Dedifferentiated amniotic fluid mesenchymal stem cell (primary cell): Measurements from ENCODE around the gene OSR1.
"Not testable (repeated sequence)": the region's sequence is repeated elsewhere in the genome, so short reads cannot be mapped to it uniquely, and the experiment has no call there.

Experiments used
- DNase-seq: peaks from one replicate; pipeline ENCODE4 v3.0.0-alpha.2; 2016; ENCODE audit errors: extremely low spot score

OSR1 gene

DNA sequence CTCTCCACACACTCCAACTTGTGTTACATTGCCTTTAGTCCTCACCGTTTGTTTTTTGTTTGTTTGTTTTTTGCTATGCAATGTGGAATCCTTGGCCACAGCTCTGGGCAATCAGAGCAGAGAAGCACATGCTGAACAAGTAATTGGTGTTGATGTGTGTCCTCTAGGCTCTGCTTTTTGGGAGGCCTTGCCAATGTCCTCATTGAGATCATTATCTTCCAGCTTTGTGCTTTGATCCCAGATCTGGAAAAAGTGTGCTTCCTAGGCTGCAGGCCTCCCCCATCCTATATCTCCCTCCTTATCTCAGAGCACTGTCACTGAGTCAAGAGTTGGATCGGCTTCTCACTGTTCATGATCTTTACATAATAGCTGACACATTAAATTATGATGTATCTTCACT lies 25.9 kb downstream of the OSR1 start:
- no peak for DNase-seq

DNA sequence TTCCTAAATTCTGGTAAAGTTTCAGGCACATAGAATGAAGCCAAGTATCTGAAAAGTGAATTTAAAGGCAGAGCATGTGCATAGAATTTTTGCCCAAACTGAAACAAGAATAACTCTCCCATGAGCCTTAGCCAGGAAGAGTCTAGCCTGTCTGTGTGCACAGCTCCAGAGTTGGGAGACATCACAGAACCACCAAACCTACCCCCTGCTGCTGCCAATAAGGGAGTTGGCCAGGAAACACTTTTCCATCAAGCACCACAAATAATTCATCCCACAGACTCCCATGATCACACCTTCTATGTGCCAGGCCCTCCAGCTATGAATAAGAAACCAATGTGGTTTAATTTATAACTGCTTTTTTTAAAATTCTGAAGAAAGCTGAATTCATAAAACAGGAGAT lies 27.0 kb downstream of the OSR1 start:
- no peak for DNase-seq

GRCh38 chr2:19330436-19330835 lies 28.0 kb downstream of the OSR1 start:
- DNase-seq = no peak

- DNase-seq = no peak
These were observed 29.0 kb downstream of the OSR1 start for GRCh38 chr2:19329445-19329844.

DNA sequence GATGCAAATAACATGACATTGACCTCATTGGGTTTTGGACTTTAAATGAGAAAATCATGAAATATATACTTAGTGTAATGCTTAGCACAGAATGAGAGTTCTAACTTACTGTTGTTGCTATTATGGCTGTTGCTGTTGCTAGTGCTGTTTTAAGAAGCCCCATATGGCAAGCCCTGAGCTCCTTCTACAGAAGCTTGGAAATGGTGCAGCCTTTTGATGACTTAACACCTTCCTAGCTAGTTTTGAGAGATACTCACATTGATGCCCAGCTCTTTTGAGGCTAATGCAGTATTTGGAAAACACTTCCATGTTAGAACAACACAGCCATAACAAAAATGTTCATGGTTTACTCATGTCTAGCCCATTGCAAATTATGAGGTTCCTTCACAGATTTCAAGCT lies 30.9 kb downstream of the OSR1 start:
- no peak for DNase-seq

- no peak for DNase-seq
These were observed 36.5 kb downstream of the OSR1 start for GRCh38 chr2:19321946-19322345.

DNA sequence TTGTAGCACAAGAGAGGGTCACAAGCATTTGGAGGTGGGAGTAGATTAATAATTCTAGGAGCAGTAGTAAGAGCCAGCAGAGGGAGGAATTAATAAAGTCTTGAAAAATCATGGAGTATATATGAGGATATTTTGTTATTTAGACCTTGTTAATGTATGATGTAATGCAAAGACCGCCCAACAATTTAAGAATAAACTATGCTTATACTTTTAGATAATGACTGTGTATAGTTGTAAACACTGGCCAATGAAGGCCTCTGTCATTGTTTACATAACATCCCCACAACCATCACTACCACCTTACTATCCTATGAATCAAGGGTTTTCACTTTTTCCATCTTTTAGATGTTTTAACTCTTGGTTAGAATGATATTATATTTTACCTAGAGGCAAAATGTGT lies 37.6 kb downstream of the OSR1 start:
- DNase-seq = no peak

GRCh38 chr2:19319698-19320097 lies 38.7 kb downstream of the OSR1 start:
- DNase-seq = no peak

DNA sequence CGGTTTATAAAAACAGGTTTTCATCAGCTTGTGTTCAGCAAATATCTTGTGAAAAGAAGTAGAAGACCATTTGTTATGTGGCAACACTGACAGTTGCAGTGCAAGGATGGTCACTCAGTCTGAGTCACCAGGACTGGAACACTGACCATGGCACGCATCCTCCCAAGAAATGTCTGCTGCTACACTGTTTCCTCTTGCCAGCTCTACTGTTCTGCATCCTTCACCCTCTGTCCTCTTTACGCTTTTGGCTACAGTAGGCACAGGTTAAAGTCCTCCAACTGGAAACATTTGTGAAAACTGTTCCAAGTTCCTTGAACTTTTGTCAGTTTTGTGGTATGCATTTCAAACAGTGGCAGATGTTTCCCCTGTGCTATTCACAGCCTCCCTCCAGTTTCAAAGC lies 39.4 kb downstream of the OSR1 start:
- no peak for DNase-seq

DNA sequence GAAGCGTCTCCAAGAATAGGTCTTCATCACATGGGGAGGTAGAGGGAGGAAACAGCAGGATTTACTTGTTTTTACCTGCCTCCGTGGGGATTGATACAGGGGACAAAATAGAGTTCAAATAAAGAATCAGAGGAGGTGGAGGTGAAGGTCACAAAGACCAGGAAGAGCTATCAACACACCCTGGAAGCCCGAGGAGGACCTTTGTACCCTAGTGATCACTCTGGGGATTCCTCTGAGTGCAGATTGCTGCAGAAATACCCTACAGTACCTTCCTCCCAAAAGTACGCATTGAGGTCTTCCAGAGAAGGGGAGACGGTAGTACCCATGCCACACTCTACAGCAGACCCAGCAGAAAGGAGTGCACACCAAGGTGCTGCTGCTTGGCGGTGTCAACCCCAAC lies 44.9 kb downstream of the OSR1 start:
- no peak for DNase-seq

GRCh38 chr2:19312949-19313348 lies 45.5 kb downstream of the OSR1 start:
- DNase-seq = peak; percentile 49

GRCh38 chr2:19306065-19306464 lies 52.4 kb downstream of the OSR1 start:
- DNase-seq = not testable (repeated sequence)

- not testable (repeated sequence) for DNase-seq
These were observed 52.9 kb downstream of the OSR1 start for GRCh38 chr2:19305400-19306055.

DNA sequence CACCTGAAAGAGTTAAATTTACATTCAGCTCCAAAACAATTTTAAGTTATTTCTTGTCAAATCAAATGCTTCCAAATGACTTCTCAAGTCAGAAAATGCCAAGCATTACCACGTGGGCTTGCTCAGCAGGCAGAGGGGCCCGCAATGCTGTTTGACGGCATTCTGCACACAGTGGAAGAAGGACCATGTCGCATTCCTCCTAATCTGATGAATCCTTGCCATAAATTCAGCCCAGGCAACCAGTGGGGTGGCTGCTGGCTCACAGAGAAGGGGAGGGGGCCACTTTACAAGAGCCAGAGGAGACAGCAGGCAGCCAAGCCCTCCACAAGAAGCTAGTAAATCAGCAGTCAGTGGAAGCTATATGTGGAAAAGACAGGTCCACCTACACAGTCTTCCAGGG lies 56.7 kb downstream of the OSR1 start:
- DNase-seq = no peak
